Lung (tissue), 12 donors: ENCODE results near the gene CYP19A1. TPM values are rescaled to one million over a fixed set of nuclear protein-coding genes. Genes with fewer than 3 reads are reported as not detected.

Source experiments
- ATAC-seq: fragments of 200-7000 bp; cut with Tn5 transposase; one replicate; pipeline ENCODE4 v1.9.1; 2020; ENCODE audit warnings: moderate number of reproducible peaks; ENCODE audit not compliant: insufficient read depth, low FRiP score
- DNase-seq, 3 donors: peaks; one replicate each; pipeline ENCODE4 v3.0.0-alpha.2; 2013 to 2017
- H3K27ac ChIP-seq, 2 donors: one replicate each; pipeline ENCODE4 v1.5.1; 2013; ENCODE audit warnings: mild to moderate bottlenecking in 2 of 2, moderate library complexity in 2 of 2, control low read depth in 1 of 2, inconsistent platforms in 1 of 2, low read depth in 1 of 2, low read length in 1 of 2
- H3K27me3 ChIP-seq, 3 donors: one replicate each; pipeline ENCODE4 v1.5.1; 2013; ENCODE audit warnings: low read length in 2 of 3; ENCODE audit not compliant: control insufficient read depth in 3 of 3, insufficient read depth in 3 of 3
- H3K36me3 ChIP-seq, 4 donors: one replicate each; pipeline ENCODE4 v1.5.1; 2013; ENCODE audit warnings: low read length in 4 of 4, mild to moderate bottlenecking in 1 of 4, moderate library complexity in 1 of 4; ENCODE audit not compliant: control insufficient read depth in 4 of 4, insufficient read depth in 4 of 4
- H3K4me1 ChIP-seq, 5 donors: one replicate each; pipeline ENCODE4 v1.5.1; 2013; ENCODE audit warnings: low read length in 5 of 5, mild to moderate bottlenecking in 2 of 5, moderate library complexity in 1 of 5; ENCODE audit not compliant: control insufficient read depth in 5 of 5, insufficient read depth in 5 of 5
- H3K4me3 ChIP-seq: one replicate; pipeline ENCODE4 v1.5.1; 2013; ENCODE audit warnings: mild to moderate bottlenecking, control low read depth, moderate library complexity
- H3K9ac ChIP-seq, 2 donors: one replicate each; pipeline ENCODE4 v1.5.1; 2013; ENCODE audit warnings: low read length in 2 of 2, control low read depth in 1 of 2; ENCODE audit not compliant: insufficient read depth in 1 of 2
- H3K9me3 ChIP-seq, 4 donors: one replicate each; pipeline ENCODE4 v1.5.1; 2013; ENCODE audit warnings: low read length in 3 of 4, mild to moderate bottlenecking in 1 of 4, moderate library complexity in 1 of 4; ENCODE audit not compliant: control insufficient read depth in 4 of 4, insufficient read depth in 3 of 4
- WGBS, 2 donors: extraction: QIAGEN DNeasy Blood & Tissue Kit; methylation state at CpG; one replicate each; pipeline ENCODE4 v1.1.7; 2013; 5-methylcytosine and 5-hydroxymethylcytosine counted together
- polyA plus RNA-seq, 2 donors: library from polyadenylated mRNA; stranded (reverse); fragments of 200-250 nt; gene quantifications; one replicate each; pipeline ENCODE4 v1.2.1, GENCODE V29; 2013
- total RNA-seq, 2 donors: library from RNA; depleted of rRNA in 1 of 2; stranded (reverse); fragments of >200 nt in 1 of 2; gene quantifications; one replicate each; pipeline ENCODE4 v1.2.1, GENCODE V29; 2014 to 2021
- TF ChIP-seq, protein P1 (sequence below): IDR thresholded peaks from 2 replicates; pipeline ENCODE4 v1.5.1; 2012; ENCODE audit warnings: mild to moderate bottlenecking; ENCODE audit errors: control extremely low read depth, extremely low read depth
- donor health status: control.
- donor health status: control.
- donor health status: Bipolar disorder and iron deficiency.
- donor health status: healthy.
- donor health status: DM: yes; HTN: yes; CAD: no.

The CYP19A1 gene
- total and polyA plus RNA-seq, 4 donors = 0.37 to 9.6 (median 2.4) TPM

DNA sequence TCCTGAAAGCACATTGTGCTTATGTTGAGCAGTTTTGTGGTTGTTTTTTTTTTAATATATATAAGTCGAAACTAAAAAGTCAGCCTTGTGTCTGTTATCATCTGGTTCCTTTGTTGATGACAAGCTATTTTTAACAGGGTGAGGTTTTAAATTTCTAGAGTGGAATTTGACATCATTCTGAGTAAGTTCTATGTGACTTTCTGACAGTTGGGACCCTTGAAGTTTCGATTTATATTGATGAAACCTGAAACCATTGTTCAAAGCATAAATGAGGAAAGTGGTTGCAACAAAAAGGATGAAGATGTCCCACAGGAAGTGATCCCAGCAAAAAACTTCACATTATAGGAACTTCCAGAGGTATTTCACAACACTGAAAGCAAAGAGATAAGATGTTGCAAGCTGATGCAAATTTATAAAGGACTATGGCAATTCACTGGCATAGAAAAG lies 94.0 kb downstream of the CYP19A1 start:
- Histone ChIP-seq H3K27me3 (peaks cover 0 to 2% (median 0%) of the 10 kb centered on the region in 3 donors), H3K4me3 (no peak overlapping the region), H3K27ac (no peak overlapping the region), H3K9ac (no peak overlapping the region), H3K9me3 (peaks cover 0 to 1% (median 0%) of the 10 kb centered on the region in 4 donors), H3K36me3 (no peaks in the 10 kb centered on the region), H3K4me1 (no peaks in the 10 kb centered on the region)
- TF ChIP-seq, protein P1, sequence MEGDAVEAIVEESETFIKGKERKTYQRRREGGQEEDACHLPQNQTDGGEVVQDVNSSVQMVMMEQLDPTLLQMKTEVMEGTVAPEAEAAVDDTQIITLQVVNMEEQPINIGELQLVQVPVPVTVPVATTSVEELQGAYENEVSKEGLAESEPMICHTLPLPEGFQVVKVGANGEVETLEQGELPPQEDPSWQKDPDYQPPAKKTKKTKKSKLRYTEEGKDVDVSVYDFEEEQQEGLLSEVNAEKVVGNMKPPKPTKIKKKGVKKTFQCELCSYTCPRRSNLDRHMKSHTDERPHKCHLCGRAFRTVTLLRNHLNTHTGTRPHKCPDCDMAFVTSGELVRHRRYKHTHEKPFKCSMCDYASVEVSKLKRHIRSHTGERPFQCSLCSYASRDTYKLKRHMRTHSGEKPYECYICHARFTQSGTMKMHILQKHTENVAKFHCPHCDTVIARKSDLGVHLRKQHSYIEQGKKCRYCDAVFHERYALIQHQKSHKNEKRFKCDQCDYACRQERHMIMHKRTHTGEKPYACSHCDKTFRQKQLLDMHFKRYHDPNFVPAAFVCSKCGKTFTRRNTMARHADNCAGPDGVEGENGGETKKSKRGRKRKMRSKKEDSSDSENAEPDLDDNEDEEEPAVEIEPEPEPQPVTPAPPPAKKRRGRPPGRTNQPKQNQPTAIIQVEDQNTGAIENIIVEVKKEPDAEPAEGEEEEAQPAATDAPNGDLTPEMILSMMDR = no peak
- 24 to 30% methylated on average over 2 of the region's 2 CpGs for WGBS, 2 donors
- ATAC-seq (no peak), DNase-seq (peak in 1 of 3 donors; percentile 26)

DNA sequence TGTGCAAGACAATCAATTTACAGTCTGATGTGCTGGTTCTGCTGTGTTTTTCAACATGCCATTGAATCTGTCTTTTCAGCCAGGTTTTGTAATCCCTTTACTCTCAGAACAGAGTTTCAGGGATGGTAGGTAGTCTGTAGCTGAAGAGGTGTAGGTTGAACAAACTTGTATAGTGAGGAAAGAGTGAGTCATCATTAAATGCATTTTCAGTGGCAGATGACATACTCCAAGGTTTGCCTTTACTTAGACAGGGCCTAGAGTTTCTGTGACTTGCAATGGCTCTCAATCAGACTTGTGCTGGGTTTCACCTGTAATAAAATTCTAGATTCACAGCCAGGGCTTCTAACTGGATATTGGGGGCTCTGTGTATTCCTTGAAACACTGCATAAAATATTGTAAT lies 94.6 kb downstream of the CYP19A1 start:
- Histone ChIP-seq H3K9ac (no peak overlapping the region), H3K9me3 (peaks cover 0 to 1% (median 0%) of the 10 kb centered on the region in 4 donors), H3K4me3 (no peak overlapping the region), H3K27ac (no peak overlapping the region), H3K4me1 (no peaks in the 10 kb centered on the region), H3K27me3 (peaks cover 0 to 5% (median 0%) of the 10 kb centered on the region in 3 donors), H3K36me3 (no peaks in the 10 kb centered on the region)
- TF ChIP-seq, protein P1 = no peak
- DNase-seq = no peak
- ATAC-seq = no peak

DNA sequence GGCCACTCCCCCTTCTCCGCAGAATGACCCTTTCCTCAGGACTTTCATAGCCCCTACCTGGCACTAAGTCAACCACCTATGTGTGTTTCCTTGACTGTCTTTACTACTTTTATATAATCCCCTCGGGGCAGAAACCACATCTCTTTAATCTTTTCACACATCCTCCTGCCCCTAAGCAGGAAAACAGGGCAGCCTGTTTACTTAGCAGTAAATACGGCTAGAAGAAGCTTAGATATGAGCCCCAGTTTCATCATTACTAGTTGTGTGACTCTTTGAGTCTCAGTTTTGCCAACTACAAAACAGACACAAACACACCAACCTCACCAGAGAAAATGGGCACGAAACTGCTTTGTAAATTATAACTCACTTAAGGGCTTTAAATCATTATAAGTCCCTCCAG lies 98.3 kb downstream of the CYP19A1 start:
- peaks cover 0 to 1% (median 0%) of the 10 kb centered on the region in 4 donors for H3K9me3 ChIP-seq
- no peak for ATAC-seq
- peaks cover 0 to 5% (median 0%) of the 10 kb centered on the region in 3 donors for H3K27me3 ChIP-seq
- H3K4me3 ChIP-seq = no peak overlapping the region
- 16 to 26% methylated on average over 3 to 4 of the region's 4 CpGs for WGBS, 2 donors
- no peak for DNase-seq
- no peaks in the 10 kb centered on the region for H3K4me1 ChIP-seq
- H3K36me3 ChIP-seq = no peaks in the 10 kb centered on the region
- no peak overlapping the region for H3K9ac ChIP-seq
- TF ChIP-seq, protein P1 = no peak
- H3K27ac ChIP-seq = no peak overlapping the region

DNA sequence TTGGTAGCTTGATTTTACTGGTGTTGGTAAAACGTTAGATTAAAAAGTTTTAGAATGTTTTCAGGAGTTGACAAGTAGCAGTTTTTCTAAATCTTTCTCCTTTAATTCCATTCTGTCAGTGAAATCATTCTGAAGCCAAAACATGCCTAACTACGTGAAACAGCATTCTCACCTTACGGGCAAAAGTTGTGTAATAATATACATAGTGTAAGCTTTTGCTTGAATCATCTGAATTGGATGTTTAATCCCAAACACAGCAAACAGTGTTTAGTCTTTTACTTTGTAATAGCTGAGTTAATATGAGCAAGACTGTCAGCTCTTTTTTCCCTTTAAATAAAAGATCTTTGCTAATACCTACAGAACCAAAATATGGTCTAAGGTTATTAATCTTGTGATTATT lies 100.6 kb downstream of the CYP19A1 start:
- Histone ChIP-seq H3K27me3 (peaks cover 0 to 5% (median 0%) of the 10 kb centered on the region in 3 donors), H3K4me3 (no peak overlapping the region), H3K27ac (no peak overlapping the region), H3K4me1 (no peaks in the 10 kb centered on the region), H3K9ac (no peak overlapping the region), H3K36me3 (no peaks in the 10 kb centered on the region), H3K9me3 (peaks cover 0 to 1% (median 0%) of the 10 kb centered on the region in 4 donors)
- WGBS, 2 donors = 69 to 78% methylated on average over 3 of the region's 3 CpGs
- DNase-seq = no peak
- TF ChIP-seq, protein P1 = no peak
- ATAC-seq = no peak
